HepG2 (cell line): ENCODE results near the gene TSTD1. TPM values are rescaled to one million over a fixed set of nuclear protein-coding genes. Genes with fewer than 3 reads are reported as not detected.

Source experiments
- ARNTL ChIP-seq: sonication (generic); formaldehyde crosslinking; IDR thresholded peaks from 2 replicates; pipeline ENCODE4 v1.4.0; 2020; ENCODE audit warnings: mild to moderate bottlenecking, missing genetic modification reagents
- ATAD3A ChIP-seq: sonication (generic); formaldehyde crosslinking; IDR thresholded peaks from 2 replicates; pipeline ENCODE4 v1.4.0; 2020; ENCODE audit warnings: missing genetic modification reagents
- ATF5 ChIP-seq: sonication (generic); formaldehyde crosslinking; IDR thresholded peaks from 2 replicates; pipeline ENCODE4 v1.4.0; 2020; ENCODE audit warnings: mild to moderate bottlenecking, low read depth, missing genetic modification reagents
- CCAR2 ChIP-seq: fragments of 200-400 bp; formaldehyde crosslinking; optimal IDR thresholded peaks from 2 replicates; pipeline ENCODE3; 2018; ENCODE audit warnings: low read depth, mild to moderate bottlenecking, low read length, moderate library complexity
- FUBP1 ChIP-seq: sonication (generic); formaldehyde crosslinking; IDR thresholded peaks from 2 replicates; pipeline ENCODE4 v1.5.1; 2020; ENCODE audit warnings: missing genetic modification reagents, mild to moderate bottlenecking, borderline replicate concordance
- HCFC1 ChIP-seq: fragments of 150-350 bp; IDR thresholded peaks from 2 replicates; pipeline ENCODE4 v1.6.1; 2014; ENCODE audit warnings: low read depth, low read length
- MTA1 ChIP-seq: sonication (generic); formaldehyde crosslinking; IDR thresholded peaks from 2 replicates; pipeline ENCODE4 v1.4.0; 2020; ENCODE audit warnings: missing genetic modification reagents, mild to moderate bottlenecking, borderline replicate concordance
- PRMT3 ChIP-seq: sonication (generic); formaldehyde crosslinking; IDR thresholded peaks from 2 replicates; pipeline ENCODE4 v1.8.1; 2022; ENCODE audit warnings: low read depth, mild to moderate bottlenecking, moderate library complexity, missing genetic modification reagents, borderline replicate concordance
- SIX1 ChIP-seq: sonication (generic); formaldehyde crosslinking; IDR thresholded peaks from 2 replicates; pipeline ENCODE4 v1.4.0; 2020; ENCODE audit warnings: missing genetic modification reagents, borderline replicate concordance
- SRSF9 ChIP-seq: fragments of 200-400 bp; formaldehyde crosslinking; IDR thresholded peaks from 2 replicates; pipeline ENCODE4 v1.6.1; 2018; ENCODE audit warnings: borderline replicate concordance, mild to moderate bottlenecking, low read depth, low read length; ENCODE audit not compliant: insufficient read depth, poor library complexity, severe bottlenecking
- YEATS2 ChIP-seq: sonication (generic); formaldehyde crosslinking; IDR thresholded peaks from 2 replicates; pipeline ENCODE4 v1.4.0; 2020; ENCODE audit warnings: missing genetic modification reagents, borderline replicate concordance
- ZBTB10 ChIP-seq: sonication (generic); formaldehyde crosslinking; IDR thresholded peaks from 2 replicates; pipeline ENCODE4 v1.4.0; 2020; ENCODE audit warnings: missing genetic modification reagents, borderline replicate concordance
- ZNF264 ChIP-seq: sonication (generic); formaldehyde crosslinking; IDR thresholded peaks from 2 replicates; pipeline ENCODE4 v1.4.0; 2020; ENCODE audit warnings: missing genetic modification reagents
- ZNF280B ChIP-seq: sonication (generic); formaldehyde crosslinking; IDR thresholded peaks from 2 replicates; pipeline ENCODE4 v1.5.0; 2020; ENCODE audit warnings: missing genetic modification reagents, mild to moderate bottlenecking, borderline replicate concordance
- ZNF317 ChIP-seq: sonication (generic); formaldehyde crosslinking; IDR thresholded peaks from 2 replicates; pipeline ENCODE4 v1.5.0; 2020; ENCODE audit warnings: mild to moderate bottlenecking, missing genetic modification reagents
- ZNF510 ChIP-seq: sonication (generic); formaldehyde crosslinking; IDR thresholded peaks from 2 replicates; pipeline ENCODE4 v1.4.0; 2020; ENCODE audit warnings: low read depth, mild to moderate bottlenecking, missing genetic modification reagents
- ZNF776 ChIP-seq: sonication (generic); formaldehyde crosslinking; IDR thresholded peaks from 2 replicates; pipeline ENCODE4 v1.4.0; 2020; ENCODE audit warnings: mild to moderate bottlenecking, missing genetic modification reagents
- polyA plus RNA-seq, 8 experiments: library from polyadenylated mRNA; depleted of rRNA in 3 of 8; stranded (reverse) in 7 of 8; unstranded in 1 of 8; fragments of >200 nt; fragmentation: Illumina TruSeq in 4 of 8; extraction: Trizol in 4 of 8; gene quantifications; 2 replicates each; pipeline versions ENCODE4 v1.2.1 to v1.2.3, GENCODE V29; 2011 to 2016; ENCODE audit warnings: low read depth in 4 of 8, missing spikeins in 1 of 8, mixed read lengths in 1 of 8; ENCODE audit not compliant: insufficient read depth in 1 of 8
- total RNA-seq, 5 experiments: library from RNA; depleted of rRNA; stranded (reverse); fragments of >200 nt; fragmentation: Illumina TruSeq; extraction: Trizol; gene quantifications; 2 replicates each; pipeline ENCODE4 v1.2.3, GENCODE V29; 2016; ENCODE audit warnings: low read depth in 1 of 5

Gene TSTD1
- total and polyA plus RNA-seq, 2 of the 13 experiments (the other 11 are each of a cell fraction or from before 2014, with no cell fraction given), result 0.15 to 0.31 TPM

GRCh38 chr1:161021165-161021969, 17.4 kb downstream of the TSTD1 start (continued):
- 0 out of 2 replicates have a peak, but pooled peaks have one; percentile 38 for TF ChIP-seq MTA1 (CRISPR knock-in tag)
- TF ChIP-seq ATF5, result no peak; the same call in 1 of the 2 replicates
- no peak for TF ChIP-seq ZNF510 (CRISPR knock-in tag)
- TF ChIP-seq SRSF9, result no peak
- TF ChIP-seq CCAR2, result no peak
- no peak for TF ChIP-seq ARNTL
- TF ChIP-seq ZNF776 (CRISPR knock-in tag), result no peak
- TF ChIP-seq ATAD3A (CRISPR knock-in tag), result no peak
- TF ChIP-seq PRMT3, result no peak
- no peak for TF ChIP-seq ZNF280B (CRISPR knock-in tag)
- TF ChIP-seq ZBTB10 (CRISPR knock-in tag), result 0 out of 2 replicates have a peak, but pooled peaks have one; percentile 26
- TF ChIP-seq SIX1 (CRISPR knock-in tag), result no peak
- no peak for TF ChIP-seq FUBP1
- TF ChIP-seq ZNF317 (CRISPR knock-in tag), result 0 out of 2 replicates have a peak, but pooled peaks have one; percentile 2
- TF ChIP-seq ZNF264 (CRISPR knock-in tag), result no peak
- TF ChIP-seq HCFC1, result 0 out of 2 replicates have a peak, but pooled peaks have one; percentile 6
- TF ChIP-seq YEATS2 (CRISPR knock-in tag), result no peak
